Trophoblast cell (in vitro differentiated cells and primary cell): ENCODE measurements around the gene BBOX1.

Experiments
- DNase-seq, 2 donors: peaks; one replicate each; pipeline ENCODE4 v3.0.0-alpha.2; 2016
- H2AFZ ChIP-seq: 2 replicates; pipeline ENCODE4 v1.6.1; 2013; ENCODE audit warnings: low read length, moderate library complexity, mild to moderate bottlenecking; ENCODE audit not compliant: insufficient read depth, poor library complexity
- H2AK5ac ChIP-seq: 2 replicates; pipeline ENCODE4 v1.6.1; 2013; ENCODE audit warnings: mild to moderate bottlenecking, low read length
- H2BK120ac ChIP-seq: 2 replicates; pipeline ENCODE4 v1.6.1; 2013; ENCODE audit warnings: low read length, mild to moderate bottlenecking, moderate library complexity; ENCODE audit not compliant: insufficient read depth, poor library complexity
- H2BK12ac ChIP-seq: 2 replicates; pipeline ENCODE4 v1.6.1; 2013; ENCODE audit warnings: mild to moderate bottlenecking, low read length, moderate library complexity
- H2BK5ac ChIP-seq: 2 replicates; pipeline ENCODE4 v1.6.1; 2013; ENCODE audit warnings: low read length, low read depth, moderate library complexity, mild to moderate bottlenecking; ENCODE audit not compliant: poor library complexity
- H3K14ac ChIP-seq: 2 replicates; pipeline ENCODE4 v1.6.1; 2013; ENCODE audit warnings: mild to moderate bottlenecking, low read length
- H3K18ac ChIP-seq: 2 replicates; pipeline ENCODE4 v1.6.1; 2013; ENCODE audit warnings: mild to moderate bottlenecking, low read length
- H3K23ac ChIP-seq: 2 replicates; pipeline ENCODE4 v1.6.1; 2013; ENCODE audit warnings: low read length
- H3K27ac ChIP-seq: 2 replicates; pipeline ENCODE4 v1.5.1; 2013; ENCODE audit warnings: low read depth, mild to moderate bottlenecking, inconsistent platforms, low read length, moderate library complexity
- H3K27me3 ChIP-seq: 2 replicates; pipeline ENCODE4 v1.6.1; 2013; ENCODE audit warnings: inconsistent platforms, mild to moderate bottlenecking, low read length, moderate library complexity; ENCODE audit not compliant: insufficient read depth
- H3K36me3 ChIP-seq, 2 experiments: 1 replicate in 1 of 2; 2 replicates in 1 of 2; pipeline ENCODE4 v1.6.1; 2013; ENCODE audit warnings: low read length in 2 of 2, mild to moderate bottlenecking in 2 of 2, moderate library complexity in 1 of 2; ENCODE audit not compliant: insufficient read depth in 2 of 2, control insufficient read depth in 1 of 2
- H3K4ac ChIP-seq: 2 replicates; pipeline ENCODE4 v1.6.1; 2013; ENCODE audit warnings: low read depth, mild to moderate bottlenecking, low read length, moderate library complexity
- H3K4me1 ChIP-seq, 2 experiments: 1 replicate in 1 of 2; 2 replicates in 1 of 2; pipeline ENCODE4 v1.6.1; 2013; ENCODE audit warnings: low read length in 2 of 2, mild to moderate bottlenecking in 2 of 2, moderate library complexity in 1 of 2; ENCODE audit not compliant: insufficient read depth in 2 of 2, control insufficient read depth in 1 of 2
- H3K4me2 ChIP-seq: 2 replicates; pipeline ENCODE4 v1.6.1; 2013; ENCODE audit warnings: inconsistent platforms, mild to moderate bottlenecking, low read length, moderate library complexity
- H3K4me3 ChIP-seq: 2 replicates; pipeline ENCODE4 v1.5.1; 2013; ENCODE audit warnings: mild to moderate bottlenecking, low read depth, low read length, inconsistent platforms
- H3K79me1 ChIP-seq: one replicate; pipeline ENCODE4 v1.6.1; 2013; ENCODE audit warnings: low read length
- H3K79me2 ChIP-seq: 2 replicates; pipeline ENCODE4 v1.6.1; 2013; ENCODE audit warnings: low read length, mild to moderate bottlenecking; ENCODE audit not compliant: control insufficient read depth, insufficient read depth, poor library complexity
- H3K9ac ChIP-seq: 2 replicates; pipeline ENCODE4 v1.6.1; 2013; ENCODE audit warnings: mild to moderate bottlenecking, low read length
- H3K9me3 ChIP-seq: 2 replicates; pipeline ENCODE4 v1.6.1; 2013; ENCODE audit warnings: low read depth, mild to moderate bottlenecking, control low read depth, inconsistent platforms, low read length; ENCODE audit not compliant: insufficient read depth
- H4K12ac ChIP-seq: 2 replicates; pipeline ENCODE4 v1.6.1; 2013; ENCODE audit warnings: low read depth, mild to moderate bottlenecking, low read length, moderate library complexity
- H4K8ac ChIP-seq: 2 replicates; pipeline ENCODE4 v1.6.1; 2013; ENCODE audit warnings: low read depth, mild to moderate bottlenecking, low read length, moderate library complexity
- H4K91ac ChIP-seq: one replicate; pipeline ENCODE4 v1.6.1; 2013; ENCODE audit warnings: low read depth, mild to moderate bottlenecking, low read length, moderate library complexity
- WGBS: extraction: QIAGEN DNeasy Blood & Tissue Kit; methylation state at CpG from one replicate; pipeline ENCODE4 v1.1.7; 2013; ENCODE audit warnings: missing lambda C conversion rate; ENCODE audit not compliant: insufficient read length, insufficient coverage; ENCODE audit errors: extremely low coverage; 5-methylcytosine and 5-hydroxymethylcytosine counted together

The BBOX1 gene

DNA sequence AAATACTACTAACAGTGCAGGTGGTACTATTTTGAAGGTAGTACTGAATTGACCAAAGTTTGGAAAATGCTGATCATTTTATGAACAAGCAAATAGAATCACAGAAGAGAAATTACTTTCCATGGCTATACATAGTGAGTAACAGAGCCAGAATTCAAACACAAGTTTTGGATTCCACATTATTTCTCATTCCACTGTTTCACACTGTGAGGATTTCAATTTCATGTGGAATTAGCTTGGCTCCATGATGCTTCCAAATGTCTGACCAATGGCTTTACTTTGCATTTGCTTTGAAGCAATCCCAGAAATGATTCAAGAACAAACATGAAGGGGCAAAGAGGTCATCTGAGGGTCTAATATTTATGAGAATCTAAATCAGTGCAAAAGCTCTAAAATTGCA is 98.1 kb downstream of the BBOX1 start:
- no peaks in the 10 kb centered on the region for H3K79me1 ChIP-seq
- H3K4me2 ChIP-seq: no peak overlapping the region
- H4K91ac ChIP-seq: no peak overlapping the region
- no peak overlapping the region for H3K18ac ChIP-seq
- no peak overlapping the region for H3K4me3 ChIP-seq
- no peak overlapping the region for H2AFZ ChIP-seq
- no peak overlapping the region for H3K9ac ChIP-seq
- no peaks in the 10 kb centered on the region for H3K79me2 ChIP-seq
- no peak overlapping the region for H2AK5ac ChIP-seq
- no peak overlapping the region for H4K8ac ChIP-seq
- H3K27ac ChIP-seq: no peak overlapping the region
- no peak overlapping the region for H2BK120ac ChIP-seq
- DNase-seq: no peak
- no peaks in the 10 kb centered on the region for H3K9me3 ChIP-seq
- H3K36me3 ChIP-seq: no peaks in the 10 kb centered on the region
- H2BK5ac ChIP-seq: no peak overlapping the region
- H4K12ac ChIP-seq: no peak overlapping the region
- no peak overlapping the region for H3K23ac ChIP-seq
- no peak overlapping the region for H3K4ac ChIP-seq
- no peaks in the 10 kb centered on the region for H3K27me3 ChIP-seq
- H2BK12ac ChIP-seq: no peak overlapping the region
- no peak overlapping the region for H3K14ac ChIP-seq
- no peaks in the 10 kb centered on the region for H3K4me1 ChIP-seq

DNA sequence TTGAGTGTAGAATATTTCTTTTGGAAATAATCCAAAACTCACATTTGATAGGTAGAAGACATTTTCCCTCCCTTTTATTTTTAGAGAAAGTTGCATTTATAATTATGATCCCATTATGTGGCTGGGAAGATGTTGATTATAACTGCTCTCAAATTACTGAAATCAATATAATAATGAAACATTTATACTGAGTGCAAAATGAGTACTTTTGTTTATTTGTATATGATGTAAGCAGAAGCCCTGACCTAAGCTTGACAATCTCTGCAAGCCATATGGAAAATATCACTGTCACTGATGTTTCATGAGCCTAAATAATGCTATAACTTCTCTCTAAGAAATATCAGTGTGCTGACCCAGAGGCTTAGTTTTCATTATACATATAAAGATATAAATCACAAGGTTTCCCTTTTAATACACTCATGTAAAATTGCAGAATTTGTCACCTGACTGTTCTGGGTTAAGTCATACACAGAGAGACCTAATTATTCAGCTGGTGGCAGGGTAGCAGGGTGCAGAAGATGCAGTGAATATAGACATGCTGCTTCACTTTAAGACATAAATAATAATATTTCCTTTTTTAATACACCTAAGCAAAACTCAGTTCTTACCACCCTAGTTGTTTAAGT is 99.2 kb downstream of the BBOX1 start:
- no peak overlapping the region for H3K14ac ChIP-seq
- no peaks in the 10 kb centered on the region for H3K79me2 ChIP-seq
- H2AK5ac ChIP-seq: no peak overlapping the region
- no peak overlapping the region for H3K4me2 ChIP-seq
- no peaks in the 10 kb centered on the region for H3K79me1 ChIP-seq
- no peaks in the 10 kb centered on the region for H3K9me3 ChIP-seq
- H2BK12ac ChIP-seq: no peak overlapping the region
- no peak overlapping the region for H2BK120ac ChIP-seq
- H2AFZ ChIP-seq: no peak overlapping the region
- H3K4me1 ChIP-seq: no peaks in the 10 kb centered on the region
- H4K12ac ChIP-seq: no peak overlapping the region
- no peak overlapping the region for H4K91ac ChIP-seq
- H3K23ac ChIP-seq: no peak overlapping the region
- no peaks in the 10 kb centered on the region for H3K36me3 ChIP-seq
- DNase-seq: no peak
- no peak overlapping the region for H3K18ac ChIP-seq
- no peak overlapping the region for H4K8ac ChIP-seq
- no peak overlapping the region for H3K4me3 ChIP-seq
- no peak overlapping the region for H2BK5ac ChIP-seq
- no peak overlapping the region for H3K27ac ChIP-seq
- H3K9ac ChIP-seq: no peak overlapping the region
- H3K27me3 ChIP-seq: no peaks in the 10 kb centered on the region
- H3K4ac ChIP-seq: no peak overlapping the region

DNA sequence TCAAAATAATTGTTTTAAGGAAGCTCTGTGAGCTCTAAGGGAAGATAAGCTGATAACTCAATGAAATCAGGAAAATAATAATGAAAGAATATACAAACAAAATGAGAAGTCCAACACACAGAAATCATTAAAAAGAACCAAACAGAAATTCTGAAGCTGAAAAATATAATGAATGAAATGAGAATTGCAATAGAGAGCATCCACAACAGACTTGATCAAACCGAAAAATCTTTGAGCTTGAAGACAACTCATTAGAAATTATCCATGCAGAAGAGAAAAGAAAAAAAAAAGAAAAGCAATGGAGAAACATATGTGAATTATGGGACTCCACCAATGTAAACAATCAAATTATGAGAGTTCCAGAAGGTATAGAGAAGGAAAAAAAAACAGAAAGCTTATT is 101.0 kb downstream of the BBOX1 start:
- H3K36me3 ChIP-seq: no peaks in the 10 kb centered on the region
- no peak overlapping the region for H4K91ac ChIP-seq
- H4K12ac ChIP-seq: no peak overlapping the region
- WGBS: no CpG with 5 or more reads among the region's 1 CpG
- no peak overlapping the region for H2BK5ac ChIP-seq
- no peak overlapping the region for H3K4me3 ChIP-seq
- H4K8ac ChIP-seq: no peak overlapping the region
- no peak overlapping the region for H3K9ac ChIP-seq
- no peak overlapping the region for H3K27ac ChIP-seq
- DNase-seq: no peak
- H2AFZ ChIP-seq: no peak overlapping the region
- no peaks in the 10 kb centered on the region for H3K9me3 ChIP-seq
- H3K27me3 ChIP-seq: no peaks in the 10 kb centered on the region
- no peak overlapping the region for H2BK120ac ChIP-seq
- H3K79me2 ChIP-seq: no peaks in the 10 kb centered on the region
- no peak overlapping the region for H3K4me2 ChIP-seq
- H3K4ac ChIP-seq: no peak overlapping the region
- H3K14ac ChIP-seq: no peak overlapping the region
- no peak overlapping the region for H2BK12ac ChIP-seq
- H3K79me1 ChIP-seq: no peaks in the 10 kb centered on the region
- no peaks in the 10 kb centered on the region for H3K4me1 ChIP-seq
- no peak overlapping the region for H3K23ac ChIP-seq
- H2AK5ac ChIP-seq: no peak overlapping the region
- no peak overlapping the region for H3K18ac ChIP-seq

GRCh38 chr11:27147916-27148315 is 107.3 kb downstream of the BBOX1 start:
- no peak overlapping the region for H4K12ac ChIP-seq

More at GRCh38 chr11:27147916-27148315, 107.3 kb downstream of the BBOX1 start:
- no peaks in the 10 kb centered on the region for H3K4me1 ChIP-seq
- no peak overlapping the region for H2BK12ac ChIP-seq
- H3K14ac ChIP-seq: no peak overlapping the region
- WGBS: no CpG with 5 or more reads among the region's 1 CpG
- no peak overlapping the region for H4K8ac ChIP-seq
- no peaks in the 10 kb centered on the region for H3K79me1 ChIP-seq
- H3K18ac ChIP-seq: no peak overlapping the region
- H3K27me3 ChIP-seq: no peaks in the 10 kb centered on the region
- no peak overlapping the region for H2BK5ac ChIP-seq
- H3K4me2 ChIP-seq: no peak overlapping the region
- no peak overlapping the region for H3K4ac ChIP-seq
- H3K36me3 ChIP-seq: no peaks in the 10 kb centered on the region
- H2AFZ ChIP-seq: no peak overlapping the region
- H3K4me3 ChIP-seq: no peak overlapping the region
- no peak for DNase-seq
- H2BK120ac ChIP-seq: no peak overlapping the region
- no peaks in the 10 kb centered on the region for H3K9me3 ChIP-seq
- no peak overlapping the region for H3K23ac ChIP-seq
- no peak overlapping the region for H2AK5ac ChIP-seq
- no peak overlapping the region for H3K9ac ChIP-seq
- no peak overlapping the region for H4K91ac ChIP-seq
- H3K79me2 ChIP-seq: no peaks in the 10 kb centered on the region
- H3K27ac ChIP-seq: no peak overlapping the region
